Measurements from ENCODE around the gene PSMG1. TPM values are rescaled to one million over a fixed set of nuclear protein-coding genes. Genes with fewer than 3 reads are reported as not detected.

Gene PSMG1
- total and polyA plus RNA-seq, 10 of the 15 experiments (the other 5 are each of a cell fraction or from before 2014, with no cell fraction given) = 21.3 to 248 (median 121) TPM

DNA sequence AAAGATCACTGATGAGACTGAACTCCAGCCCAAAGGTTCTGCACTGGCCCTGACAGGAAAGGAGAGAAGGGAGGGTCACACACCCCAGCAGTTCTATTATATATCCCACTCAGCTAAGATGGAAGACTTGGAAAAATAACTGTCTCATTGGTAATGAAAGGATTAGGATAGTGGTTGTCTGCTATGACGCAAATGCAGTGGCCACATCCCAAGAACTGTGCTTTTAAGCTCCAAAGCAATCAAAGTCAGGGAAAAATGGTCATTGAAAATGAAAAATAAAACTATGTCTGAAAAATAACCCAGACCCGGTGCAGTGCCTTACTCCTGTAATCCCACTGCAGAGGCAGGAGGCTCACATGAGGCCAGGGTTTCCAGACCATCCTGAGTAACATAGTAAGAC, 31.0 kb downstream of the PSMG1 start:
- no peaks in the 10 kb centered on the region for H3K9me3 ChIP-seq (replicated peaks; ENCODE audit: control insufficient read depth, insufficient read depth, low read length)
- no peaks in the 10 kb centered on the region for H3K27me3 ChIP-seq (replicated peaks in 1 of 2; ENCODE audit: control insufficient read depth in 2 of 2, insufficient read depth in 2 of 2, low read length in 1 of 2)
- H3K4me2 ChIP-seq (ENCODE audit: control insufficient read depth, insufficient read depth) = no peak overlapping the region
- ChIA-PET SMC1A (ENCODE audit: uncharacterized antibody, unreplicated experiment) (interaction anchor here (0.6 kb wide), 1 partner anchor 652 kb away, joined by 3 read pairs; no protein-coding TSS in a partner anchor), CTCF (no interaction called here), POLR2A (no interaction called here), RAD21 (ENCODE audit: unreplicated experiment) (interaction anchor here (0.7 kb wide), 1 partner anchor 440 kb away, joined by 3 read pairs; no protein-coding TSS in a partner anchor)
- DNase-seq (ENCODE audit: low read depth, low spot score) = no peak
- no peaks in the 10 kb centered on the region for H3K4me1 ChIP-seq (ENCODE audit: control insufficient read depth, insufficient read depth, low read length)
- TF ChIP-seq NR2F1 (conservative IDR thresholded peaks at IDR 0.05) = no peak
- no peak for TF ChIP-seq ZSCAN29 (IDR thresholded peaks at IDR 0.05)
- TF ChIP-seq ASH2L (IDR thresholded peaks at IDR 0.05; ENCODE audit: borderline replicate concordance, low read depth) = no peak
- no peak for TF ChIP-seq ESRRA (IDR thresholded peaks at IDR 0.05; ENCODE audit: low read length)
- no peak for TF ChIP-seq EED (IDR thresholded peaks at IDR 0.05; ENCODE audit: low read depth)
- TF ChIP-seq SREBF2 (IDR thresholded peaks at IDR 0.05; ENCODE audit: low read length) = no peak
- no peak for TF ChIP-seq CBFB (IDR thresholded peaks at IDR 0.05; ENCODE audit: low read depth)
- WGBS (ENCODE audit: insufficient coverage, insufficient replicate concordance, low lambda C conversion rate, missing lambda C conversion rate) = 15% methylated on average over 2 of the region's 2 CpGs
- no peak for FAIRE-seq
- H3K36me3 ChIP-seq (ENCODE audit: control insufficient read depth in 2 of 2, insufficient read depth in 2 of 2, low read length in 1 of 2) = no peaks in the 10 kb centered on the region
- H4K20me1 ChIP-seq (ENCODE audit: control insufficient read depth, insufficient read depth) = no peaks in the 10 kb centered on the region
- no peak overlapping the region for H3K4me3 ChIP-seq
- no peak overlapping the region for H3K9ac ChIP-seq (ENCODE audit: control insufficient read depth, insufficient read depth, low read length)
- ATAC-seq = no peak
- intact Hi-C loops (cut with micrococcal nuclease; ENCODE audit: unreplicated experiment) = no loop called here
- no peak overlapping the region for H2AFZ ChIP-seq (ENCODE audit: control insufficient read depth, low read depth, low read length)
- in situ Hi-C loops (cut with MboI) = no loop called here
- BruUV-seq (replicated peaks) = no TSS peak
- no peak overlapping the region for H3K27ac ChIP-seq (ENCODE audit: control insufficient read depth, insufficient read depth)
- H3K79me2 ChIP-seq (ENCODE audit: control insufficient read depth, insufficient read depth, low read length) = no peaks in the 10 kb centered on the region

GRCh38 chr21:39150877-39151276, 32.4 kb downstream of the PSMG1 start:
- no TSS peak for BruUV-seq (replicated peaks)
- ChIA-PET CTCF (interaction anchor here (1.1 kb wide), 1 partner anchor 419 kb away, joined by 4 read pairs; no protein-coding TSS in a partner anchor), SMC1A (ENCODE audit: uncharacterized antibody, unreplicated experiment) (no interaction called here), POLR2A (no interaction called here), RAD21 (ENCODE audit: unreplicated experiment) (no interaction called here)
- Histone ChIP-seq H3K79me2 (ENCODE audit: control insufficient read depth, insufficient read depth, low read length) (no peaks in the 10 kb centered on the region), H3K36me3 (ENCODE audit: control insufficient read depth in 2 of 2, insufficient read depth in 2 of 2, low read length in 1 of 2) (no peaks in the 10 kb centered on the region), H3K9ac (ENCODE audit: control insufficient read depth, insufficient read depth, low read length) (no peak overlapping the region), H3K27ac (ENCODE audit: control insufficient read depth, insufficient read depth) (no peak overlapping the region), H3K9me3 (replicated peaks; ENCODE audit: control insufficient read depth, insufficient read depth, low read length) (no peaks in the 10 kb centered on the region), H3K4me3 (no peak overlapping the region), H4K20me1 (ENCODE audit: control insufficient read depth, insufficient read depth) (no peaks in the 10 kb centered on the region), H2AFZ (ENCODE audit: control insufficient read depth, low read depth, low read length) (no peak overlapping the region), H3K4me1 (ENCODE audit: control insufficient read depth, insufficient read depth, low read length) (no peaks in the 10 kb centered on the region), H3K27me3 (replicated peaks in 1 of 2; ENCODE audit: control insufficient read depth in 2 of 2, insufficient read depth in 2 of 2, low read length in 1 of 2) (no peaks in the 10 kb centered on the region), H3K4me2 (ENCODE audit: control insufficient read depth, insufficient read depth) (no peak overlapping the region)
- no peak for FAIRE-seq
- in situ Hi-C loops (cut with MboI) (no loop called here), intact Hi-C loops (cut with micrococcal nuclease; ENCODE audit: unreplicated experiment) (no loop called here)
- no peak for ATAC-seq
- DNase-seq (ENCODE audit: low read depth, low spot score) = no peak
- TF ChIP-seq CEBPB (IDR thresholded peaks at IDR 0.05; ENCODE audit: borderline replicate concordance in 1 of 2, low read depth in 2 of 2, low read length in 2 of 2) = no peak
- TF ChIP-seq GATAD2B (conservative IDR thresholded peaks at IDR 0.05; ENCODE audit: low read depth) = no peak
- no peak for TF ChIP-seq POU2F2 (IDR thresholded peaks at IDR 0.05; ENCODE audit: borderline replicate concordance, low read depth, low read length)
- no peak for TF ChIP-seq ESRRA (IDR thresholded peaks at IDR 0.05; ENCODE audit: low read length)
- no peak for TF ChIP-seq NRF1 (conservative IDR thresholded peaks at IDR 0.05; ENCODE audit: low read depth, low read length)
- TF ChIP-seq TAF1 (IDR thresholded peaks at IDR 0.05; ENCODE audit: borderline replicate concordance, low read depth, low read length) = no peak
- no peak for TF ChIP-seq RFX5 (IDR thresholded peaks at IDR 0.05; ENCODE audit: low read depth, low read length)
- TF ChIP-seq HDAC6 (IDR thresholded peaks at IDR 0.05; ENCODE audit: unreplicated experiment) = no peak
- TF ChIP-seq, protein P1, sequence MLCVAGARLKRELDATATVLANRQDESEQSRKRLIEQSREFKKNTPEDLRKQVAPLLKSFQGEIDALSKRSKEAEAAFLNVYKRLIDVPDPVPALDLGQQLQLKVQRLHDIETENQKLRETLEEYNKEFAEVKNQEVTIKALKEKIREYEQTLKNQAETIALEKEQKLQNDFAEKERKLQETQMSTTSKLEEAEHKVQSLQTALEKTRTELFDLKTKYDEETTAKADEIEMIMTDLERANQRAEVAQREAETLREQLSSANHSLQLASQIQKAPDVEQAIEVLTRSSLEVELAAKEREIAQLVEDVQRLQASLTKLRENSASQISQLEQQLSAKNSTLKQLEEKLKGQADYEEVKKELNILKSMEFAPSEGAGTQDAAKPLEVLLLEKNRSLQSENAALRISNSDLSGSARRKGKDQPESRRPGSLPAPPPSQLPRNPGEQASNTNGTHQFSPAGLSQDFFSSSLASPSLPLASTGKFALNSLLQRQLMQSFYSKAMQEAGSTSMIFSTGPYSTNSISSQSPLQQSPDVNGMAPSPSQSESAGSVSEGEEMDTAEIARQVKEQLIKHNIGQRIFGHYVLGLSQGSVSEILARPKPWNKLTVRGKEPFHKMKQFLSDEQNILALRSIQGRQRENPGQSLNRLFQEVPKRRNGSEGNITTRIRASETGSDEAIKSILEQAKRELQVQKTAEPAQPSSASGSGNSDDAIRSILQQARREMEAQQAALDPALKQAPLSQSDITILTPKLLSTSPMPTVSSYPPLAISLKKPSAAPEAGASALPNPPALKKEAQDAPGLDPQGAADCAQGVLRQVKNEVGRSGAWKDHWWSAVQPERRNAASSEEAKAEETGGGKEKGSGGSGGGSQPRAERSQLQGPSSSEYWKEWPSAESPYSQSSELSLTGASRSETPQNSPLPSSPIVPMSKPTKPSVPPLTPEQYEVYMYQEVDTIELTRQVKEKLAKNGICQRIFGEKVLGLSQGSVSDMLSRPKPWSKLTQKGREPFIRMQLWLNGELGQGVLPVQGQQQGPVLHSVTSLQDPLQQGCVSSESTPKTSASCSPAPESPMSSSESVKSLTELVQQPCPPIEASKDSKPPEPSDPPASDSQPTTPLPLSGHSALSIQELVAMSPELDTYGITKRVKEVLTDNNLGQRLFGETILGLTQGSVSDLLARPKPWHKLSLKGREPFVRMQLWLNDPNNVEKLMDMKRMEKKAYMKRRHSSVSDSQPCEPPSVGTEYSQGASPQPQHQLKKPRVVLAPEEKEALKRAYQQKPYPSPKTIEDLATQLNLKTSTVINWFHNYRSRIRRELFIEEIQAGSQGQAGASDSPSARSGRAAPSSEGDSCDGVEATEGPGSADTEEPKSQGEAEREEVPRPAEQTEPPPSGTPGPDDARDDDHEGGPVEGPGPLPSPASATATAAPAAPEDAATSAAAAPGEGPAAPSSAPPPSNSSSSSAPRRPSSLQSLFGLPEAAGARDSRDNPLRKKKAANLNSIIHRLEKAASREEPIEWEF (IDR thresholded peaks at IDR 0.05; ENCODE audit: insufficient replicate concordance, low read depth, low read length) = no peak
- no peak for TF ChIP-seq PAX8 (IDR thresholded peaks at IDR 0.05)

Measured in GM12878 (cell line).